Mesothelial cell of epicardium (in vitro differentiated cells): ENCODE measurements around the gene ANKIB1. TPM values are rescaled to one million over a fixed set of nuclear protein-coding genes. Genes with fewer than 3 reads are reported as not detected.
"Not testable (repeated sequence)": the region's sequence is repeated elsewhere in the genome, so short reads cannot be mapped to it uniquely, and the experiment has no call there.

Experiments used
- DNase-seq, 2 experiments: peaks; one replicate each; pipeline ENCODE4 v3.0.0; 2021; ENCODE audit warnings: low spot score in 2 of 2; ENCODE audit not compliant: unreplicated experiment in 2 of 2
- H3K27ac Mint-ChIP-seq: 2 replicates; pipeline ENCODE4 v1.8.0; 2021; ENCODE audit warnings: mixed read lengths
- H3K27me3 Mint-ChIP-seq: 2 replicates; pipeline ENCODE4 v1.8.0; 2021; ENCODE audit warnings: low read depth, mixed read lengths
- H3K36me3 Mint-ChIP-seq: 2 replicates; pipeline ENCODE4 v1.8.0; 2021; ENCODE audit warnings: mixed read lengths
- H3K4me1 Mint-ChIP-seq: 2 replicates; pipeline ENCODE4 v1.8.0; 2021; ENCODE audit warnings: mixed read lengths
- H3K4me3 Mint-ChIP-seq: 2 replicates; pipeline ENCODE4 v1.8.0; 2021; ENCODE audit warnings: mild to moderate bottlenecking, moderate library complexity, mixed read lengths
- H3K9me3 Mint-ChIP-seq: 2 replicates; pipeline ENCODE4 v1.8.0; 2021; ENCODE audit warnings: mixed read lengths
- CTCF ChIP-seq: fragments of 200-600 bp; sonication (generic); IDR thresholded peaks from one replicate; pipeline ENCODE4 v1.5.0; 2021; ENCODE audit warnings: antibody characterized with exemption; ENCODE audit not compliant: unreplicated experiment
- total RNA-seq: library from RNA; stranded (reverse); gene quantifications from 3 replicates; pipeline ENCODE4 v1.2.1, GENCODE V29; 2021

The ANKIB1 gene
- total RNA-seq, 1 donor from 2014 or later: 66.6 TPM

- no peaks in the 10 kb centered on the region for H3K36me3 Mint-ChIP-seq
- H3K4me3 Mint-ChIP-seq: no peak overlapping the region
- no peak for TF ChIP-seq CTCF
Observed at GRCh38 chr7:92436612-92437445, 191.1 kb downstream of the ANKIB1 start.

GRCh38 chr7:92437956-92438491, 192.2 kb downstream of the ANKIB1 start:
- H3K4me3 Mint-ChIP-seq: no peak overlapping the region
- H3K27ac Mint-ChIP-seq: no peak overlapping the region
- no peaks in the 10 kb centered on the region for H3K36me3 Mint-ChIP-seq
- TF ChIP-seq CTCF: no peak
- peaks cover 4% of the 10 kb centered on the region for H3K4me1 Mint-ChIP-seq
- H3K9me3 Mint-ChIP-seq: peaks cover 6% of the 10 kb centered on the region
- no peak for DNase-seq
- H3K27me3 Mint-ChIP-seq: peaks cover 16% of the 10 kb centered on the region

More at GRCh38 chr7:92436612-92437445, 191.1 kb downstream of the ANKIB1 start:
- peaks cover 16% of the 10 kb centered on the region for H3K27me3 Mint-ChIP-seq
- peaks cover 4% of the 10 kb centered on the region for H3K4me1 Mint-ChIP-seq
- no peak for DNase-seq
- H3K9me3 Mint-ChIP-seq: no peaks in the 10 kb centered on the region
- no peak overlapping the region for H3K27ac Mint-ChIP-seq

- not testable (repeated sequence) for H3K27ac Mint-ChIP-seq, H3K4me1 Mint-ChIP-seq, H3K4me3 Mint-ChIP-seq, DNase-seq, H3K36me3 Mint-ChIP-seq, H3K27me3 Mint-ChIP-seq, H3K9me3 Mint-ChIP-seq
Observed at GRCh38 chr7:92442720-92443119, 196.9 kb downstream of the ANKIB1 start.

- peaks cover 7% of the 10 kb centered on the region for H3K36me3 Mint-ChIP-seq
- H3K4me1 Mint-ChIP-seq: peaks cover 11% of the 10 kb centered on the region
- no peak overlapping the region for H3K27ac Mint-ChIP-seq
- TF ChIP-seq CTCF: peak; percentile 92
- peaks cover 6% of the 10 kb centered on the region for H3K9me3 Mint-ChIP-seq
- no peaks in the 10 kb centered on the region for H3K27me3 Mint-ChIP-seq
- peak overlapping the region; percentile 77 for H3K4me3 Mint-ChIP-seq
- no peak for DNase-seq
Observed at GRCh38 chr7:92446869-92447344, 201.1 kb downstream of the ANKIB1 start.

GRCh38 chr7:92447345-92448204, 201.8 kb downstream of the ANKIB1 start, which contains the start of gene GATAD1:
Gene GATAD1, plus strand, starts transcription at chr7:92447482. Its CDS starts 248 bp downstream, at chr7:92447730.
- DNase-seq: peak; percentile 75 to 87
- peak within 1 kb of the TSS; percentile 77 for H3K4me3 Mint-ChIP-seq
- peaks cover 7% of the 10 kb centered on the region for H3K36me3 Mint-ChIP-seq
- peak; percentile 52 for TF ChIP-seq CTCF
- H3K27me3 Mint-ChIP-seq: no peaks in the 10 kb centered on the region
- peaks cover 11% of the 10 kb centered on the region for H3K4me1 Mint-ChIP-seq
- H3K9me3 Mint-ChIP-seq: peaks cover 4% of the 10 kb centered on the region
- peak within 1 kb of the TSS; percentile 90 for H3K27ac Mint-ChIP-seq
